Cardiac muscle cell (in vitro differentiated cells and primary cell): Measurements from ENCODE around the gene EXO5. TPM values are rescaled to one million over a fixed set of nuclear protein-coding genes. Genes with fewer than 3 reads are reported as not detected.

Experiments used
- DNase-seq, 2 donors: peaks; one replicate each; pipeline versions ENCODE4 v3.0.0 to v3.0.0-alpha.2; 2010 to 2017; ENCODE audit warnings: low read depth in 1 of 2, low spot score in 1 of 2
- H3K27ac ChIP-seq: fragments of 200-600 bp; sonication (generic); 2 replicates; pipeline ENCODE4 v1.5.1; 2016
- H3K27me3 ChIP-seq: fragments of 200-600 bp; sonication (generic); 2 replicates; pipeline ENCODE4 v1.6.0; 2016; ENCODE audit warnings: control low read depth
- H3K36me3 ChIP-seq: fragments of 200-600 bp; sonication (generic); 2 replicates; pipeline ENCODE4 v1.5.1; 2016; ENCODE audit warnings: control low read depth
- H3K4me1 ChIP-seq: fragments of 200-600 bp; sonication (generic); 2 replicates; pipeline ENCODE4 v1.8.1; 2017; ENCODE audit warnings: low read depth, mild to moderate bottlenecking, mixed run types
- H3K4me3 ChIP-seq: fragments of 200-600 bp; sonication (generic); 2 replicates; pipeline ENCODE4 v1.5.1; 2016; ENCODE audit warnings: mild to moderate bottlenecking
- H3K9me3 ChIP-seq: fragments of 200-600 bp; sonication (generic); 2 replicates; pipeline ENCODE4 v1.5.1; 2017; ENCODE audit warnings: low read depth, mild to moderate bottlenecking, control low read depth
- CTCF ChIP-seq: IDR thresholded peaks from 2 replicates; pipeline ENCODE4 v1.5.1; 2012; ENCODE audit warnings: low read depth, mild to moderate bottlenecking, low read length
- polyA plus RNA-seq: library from polyadenylated mRNA; unstranded; fragments of >200 nt; fragmentation: Nextera tagmentation; extraction: Ambion mirVana; gene quantifications from 2 replicates; pipeline ENCODE4 v1.2.1, GENCODE V29; 2016
- total RNA-seq: library from RNA; depleted of rRNA; stranded (reverse); fragments of >200 nt; gene quantifications from 2 replicates; pipeline ENCODE4 v1.2.3, GENCODE V29; 2016

Gene EXO5
- 6.3 and 6.6 TPM in 2 replicates for total RNA-seq
- 6.1 and 8.9 TPM in 2 replicates for polyA plus RNA-seq

GRCh38 chr1:40508375-40509341, at the start of gene EXO5:
Gene EXO5, plus strand, starts transcription at chr1:40508767. Its CDS starts 5,778 bp downstream, at chr1:40514545.
- DNase-seq = peak; percentile 81 to 85
- TF ChIP-seq CTCF = no peak
- H3K27ac ChIP-seq = peak within 1 kb of the TSS; percentile 31

GRCh38 chr1:40462956-40463590, 45.5 kb upstream of the EXO5 start:
- Histone ChIP-seq H3K4me3 (no peak overlapping the region), H3K36me3 (no peaks in the 10 kb centered on the region), H3K27me3 (no peaks in the 10 kb centered on the region), H3K27ac (no peak overlapping the region), H3K4me1 (no peaks in the 10 kb centered on the region), H3K9me3 (peaks cover 10% of the 10 kb centered on the region)
- no peak for DNase-seq
- no peak for TF ChIP-seq CTCF

More at GRCh38 chr1:40508375-40509341, at the start of gene EXO5:
- H3K27me3 ChIP-seq = no peaks in the 10 kb centered on the region
- H3K4me3 ChIP-seq = peak within 1 kb of the TSS; percentile 58
- H3K36me3 ChIP-seq = no peaks in the 10 kb centered on the region
- H3K4me1 ChIP-seq = peaks cover 4% of the 10 kb centered on the region
- no peaks in the 10 kb centered on the region for H3K9me3 ChIP-seq

- H3K9me3 ChIP-seq = peaks cover 14% of the 10 kb centered on the region
- no peak for DNase-seq
- no peak overlapping the region for H3K4me3 ChIP-seq
Observed at GRCh38 chr1:40469327-40469726, 39.2 kb upstream of the EXO5 start.

GRCh38 chr1:40475268-40475667, 33.3 kb upstream of the EXO5 start:
- DNase-seq = no peak
- H3K4me3 ChIP-seq = no peak overlapping the region
- no peak for TF ChIP-seq CTCF
- H3K4me1 ChIP-seq = no peaks in the 10 kb centered on the region
- no peaks in the 10 kb centered on the region for H3K36me3 ChIP-seq
- peaks cover 4% of the 10 kb centered on the region for H3K9me3 ChIP-seq
- H3K27ac ChIP-seq = no peak overlapping the region
- H3K27me3 ChIP-seq = no peaks in the 10 kb centered on the region

More at GRCh38 chr1:40469327-40469726, 39.2 kb upstream of the EXO5 start:
- Histone ChIP-seq H3K4me1 (no peaks in the 10 kb centered on the region), H3K27me3 (no peaks in the 10 kb centered on the region), H3K36me3 (no peaks in the 10 kb centered on the region), H3K27ac (no peak overlapping the region)
- no peak for TF ChIP-seq CTCF

- Histone ChIP-seq H3K27ac (peak within 1 kb of the TSS; percentile 38), H3K9me3 (no peaks in the 10 kb centered on the region), H3K4me3 (peak within 1 kb of the TSS; percentile 93), H3K27me3 (no peaks in the 10 kb centered on the region), H3K4me1 (no peaks in the 10 kb centered on the region), H3K36me3 (no peaks in the 10 kb centered on the region)
- no peak for TF ChIP-seq CTCF
- peak; percentile 81 for DNase-seq
Observed at GRCh38 chr1:40476924-40477677, 31.5 kb upstream of the EXO5 start, which contains the start of gene ZFP69. Gene ZFP69, plus strand, starts transcription at chr1:40477290. Its CDS starts 2,072 bp downstream, at chr1:40479362.
